Inferior parietal cortex (tissue), 1 donor: ENCODE measurements around the gene C20orf141.
A peak's percentile ranks its signal among the peaks of the same experiment; 100 is the strongest.
"Not testable (repeated sequence)": the region's sequence is repeated elsewhere in the genome, so short reads cannot be mapped to it uniquely, and the experiment has no call there.

Source experiments
- DNase-seq: peaks from one replicate; pipeline ENCODE4 v3.0.0-alpha.2; 2016; ENCODE audit errors: extremely low spot score

The C20orf141 gene

GRCh38 chr20:2820084-2820895 lies 5.5 kb downstream of the C20orf141 start:
- no peak for DNase-seq

GRCh38 chr20:2820896-2821869 lies 6.4 kb downstream of the C20orf141 start:
- DNase-seq = no peak

GRCh38 chr20:2822073-2822472 lies 7.3 kb downstream of the C20orf141 start:
- no peak for DNase-seq

- DNase-seq = no peak
Measured at GRCh38 chr20:2825761-2826160, 11.0 kb downstream of the C20orf141 start.

GRCh38 chr20:2826655-2827054 lies 11.9 kb downstream of the C20orf141 start:
- DNase-seq = no peak

GRCh38 chr20:2829376-2829775 lies 14.6 kb downstream of the C20orf141 start:
- DNase-seq = no peak

- DNase-seq = not testable (repeated sequence)
Measured at GRCh38 chr20:2831206-2831605, 16.4 kb downstream of the C20orf141 start.

- no peak for DNase-seq
Measured at GRCh38 chr20:2833761-2834160, 19.0 kb downstream of the C20orf141 start.

GRCh38 chr20:2834401-2835110 lies 19.8 kb downstream of the C20orf141 start:
- DNase-seq = no peak

- DNase-seq = no peak
Measured at GRCh38 chr20:2835331-2835796, 20.6 kb downstream of the C20orf141 start.

GRCh38 chr20:2836035-2836434 lies 21.2 kb downstream of the C20orf141 start:
- DNase-seq = no peak

- no peak for DNase-seq
Measured at GRCh38 chr20:2837221-2837960, 22.6 kb downstream of the C20orf141 start.

- DNase-seq = no peak
Measured at GRCh38 chr20:2838170-2838797, 23.5 kb downstream of the C20orf141 start.

GRCh38 chr20:2838847-2839671 lies 24.3 kb downstream of the C20orf141 start:
- no peak for DNase-seq

- DNase-seq = no peak
Measured at GRCh38 chr20:2839732-2840137, 24.9 kb downstream of the C20orf141 start.

GRCh38 chr20:2840138-2840966 lies 25.6 kb downstream of the C20orf141 start, which contains the start of the genes PCED1A and VPS16:
PCED1A (minus strand) TSS chr20:2840655; CDS start chr20:2839912, 743 bp downstream.
VPS16 (plus strand) TSS chr20:2840745; CDS start chr20:2840775, 30 bp downstream.
- DNase-seq = peak; percentile 91

- DNase-seq = peak; percentile 8
Measured at GRCh38 chr20:2840967-2841531, 26.3 kb downstream of the C20orf141 start.

- DNase-seq = no peak
Measured at GRCh38 chr20:2845607-2846006, 30.8 kb downstream of the C20orf141 start.
